ENCODE data around the gene N4BP2L1. TPM values are rescaled to one million over a fixed set of nuclear protein-coding genes. Genes with fewer than 3 reads are reported as not detected.

N4BP2L1 gene
- total and polyA plus RNA-seq, 2 of the 8 experiments (the other 6 are each of a cell fraction or from before 2014, with no cell fraction given), result 1.3 to 3.1 TPM

DNA sequence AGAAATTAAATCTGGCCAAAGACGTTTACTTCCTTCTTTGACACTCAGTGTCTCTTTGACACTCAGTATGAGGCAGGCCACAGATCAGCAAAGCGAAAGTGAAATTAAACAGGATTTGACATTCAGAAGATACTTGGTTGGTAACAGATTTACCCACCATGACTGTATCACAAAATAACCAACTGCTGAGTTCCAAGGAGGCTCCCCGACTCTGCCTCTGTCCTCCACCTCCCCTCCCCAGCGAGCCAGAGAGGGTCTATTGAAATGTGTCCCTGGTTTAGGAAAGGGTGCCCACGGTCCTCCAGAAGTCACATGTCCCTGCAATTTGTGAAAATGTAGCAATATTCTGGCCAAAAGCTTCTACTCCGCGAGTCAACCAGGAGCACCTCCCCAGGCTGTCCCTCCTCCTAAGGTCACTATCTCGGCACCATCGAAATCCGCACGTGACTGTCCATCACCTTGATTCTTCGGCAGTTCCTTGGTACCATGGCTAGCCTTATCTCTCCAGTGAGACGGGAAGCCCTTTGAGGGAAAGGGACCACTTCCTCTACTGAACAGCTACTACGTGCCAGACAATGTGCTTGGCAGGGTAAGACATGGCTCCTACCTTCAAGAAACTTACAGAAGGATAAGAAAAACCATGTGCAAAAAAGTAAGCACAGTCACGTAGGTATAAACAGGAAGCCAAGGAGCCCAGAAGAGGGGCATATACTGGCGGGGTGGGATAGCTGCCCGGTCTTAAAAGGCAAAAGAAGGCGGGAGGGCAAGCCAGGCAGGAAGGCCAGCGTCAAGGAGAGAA lies 1.5 kb downstream of the N4BP2L1 start:
- no peak for DNase-seq (ENCODE audit: low read depth in 1 of 2, low spot score in 2 of 2)
- TF ChIP-seq YY1 (IDR thresholded peaks at IDR 0.05; ENCODE audit: low read depth, low read length) (no peak), RFX5 (IDR thresholded peaks at IDR 0.05; ENCODE audit: borderline replicate concordance, low read depth, low read length) (no peak), RAD21 (IDR thresholded peaks at IDR 0.05 in 1 of 2, conservative IDR thresholded peaks at IDR 0.05 in 1 of 2; ENCODE audit: low read depth in 2 of 2, low read length in 2 of 2) (no peak), SIX5 (IDR thresholded peaks at IDR 0.05; ENCODE audit: low read depth, low read length) (no peak), TAF1 (IDR thresholded peaks at IDR 0.05; ENCODE audit: low read depth, low read length) (no peak), CHD2 (IDR thresholded peaks at IDR 0.05; ENCODE audit: low read length) (no peak), SUZ12 (IDR thresholded peaks at IDR 0.05; ENCODE audit: low read length) (no peak), RNF2 (IDR thresholded peaks at IDR 0.05; ENCODE audit: borderline replicate concordance, low read depth, low read length, missing control alignments, poor library complexity, severe bottlenecking) (no peak), JUN (IDR thresholded peaks at IDR 0.05; ENCODE audit: low read depth, low read length) (no peak), GTF2F1 (IDR thresholded peaks at IDR 0.05; ENCODE audit: borderline replicate concordance, low read depth, low read length) (no peak)

More for the DNA sequence above, 1.5 kb downstream of the N4BP2L1 start:
- H3K9ac ChIP-seq (replicated peaks in 1 of 4; ENCODE audit: extremely low read depth in 1 of 4, low read depth in 3 of 4, low read length in 3 of 4), result peak overlapping the region in 1 of 4 experiments; percentile 61; a peak in 3 of 7 replicates
- no peak overlapping the region for H2AK5ac ChIP-seq (ENCODE audit: low read depth, low read length)
- peaks cover 5% of the 10 kb centered on the region; the same call in 1 of the 2 replicates for H3K23me2 ChIP-seq (ENCODE audit: low read depth, low read length)
- no peaks in the 10 kb centered on the region for H3K9me3 ChIP-seq (ENCODE audit: insufficient read depth in 2 of 2, low read depth in 1 of 2, low read length in 1 of 2)
- CTCF ChIA-PET (ENCODE audit: partially characterized antibody), result interaction anchor here (0.8 kb wide), 1 partner anchor 145 kb away, joined by 3 read pairs; no protein-coding TSS in a partner anchor
- peak overlapping the region; percentile 77 to 94 for H3K4me2 ChIP-seq (ENCODE audit: insufficient read depth in 1 of 2, low read depth in 2 of 2, low read length in 2 of 2)
- POLR2A ChIA-PET (ENCODE audit: partially characterized antibody), result interaction anchor here (0.9 to 1.9 kb wide), 3 partner anchors 8 to 112 kb away, joined by 3 to 5 read pairs (median 3); partner anchors contain the start of gene N4BP2L2
- no peak overlapping the region for H2BK20ac ChIP-seq (ENCODE audit: low read length)
- FAIRE-seq, result no peak
- H3K14ac ChIP-seq (ENCODE audit: insufficient read length), result no peak overlapping the region
- H4K8ac ChIP-seq (ENCODE audit: extremely low read depth, insufficient read depth, low read length), result peak overlapping the region; percentile 81; the same call in 1 of the 2 replicates
- no peaks in the 10 kb centered on the region for H3K36me3 ChIP-seq (ENCODE audit: control insufficient read depth in 2 of 4, insufficient read depth in 4 of 4, low read length in 3 of 4)
- H3K79me2 ChIP-seq (ENCODE audit: control insufficient read depth in 1 of 2, insufficient read depth in 2 of 2, low read length in 2 of 2), result no peaks in the 10 kb centered on the region
- H3K56ac ChIP-seq (replicated peaks; ENCODE audit: insufficient read length, low read depth, low read length), result no peak overlapping the region
- H2BK12ac ChIP-seq (ENCODE audit: low read depth, low read length), result 0 out of 2 replicates have a peak overlapping the region, but pooled peaks have one; percentile 52
- H3K4me3 ChIP-seq (ENCODE audit: extremely low read depth in 1 of 4, insufficient read depth in 2 of 4, low read depth in 3 of 4, low read length in 4 of 4), result peak overlapping the region; percentile 61 to 84 (median 83)
- H3K23ac ChIP-seq (ENCODE audit: insufficient read length), result no peak overlapping the region
- no peaks in the 10 kb centered on the region; the same call in 1 of the 2 replicates for H3K79me1 ChIP-seq (ENCODE audit: low read depth, low read length)
- H3K27ac ChIP-seq (ENCODE audit: low read depth, low read length), result no peak overlapping the region
- H2BK120ac ChIP-seq (replicated peaks; ENCODE audit: low read depth, low read length), result no peak overlapping the region
- H4K5ac ChIP-seq (ENCODE audit: insufficient read length, low read depth, low read length), result no peak overlapping the region
- no peak overlapping the region for H3K4ac ChIP-seq (replicated peaks; ENCODE audit: insufficient read length, low read depth, low read length)
- 65% methylated on average over 19 of the region's 19 CpGs; no CpG with 5 or more reads in 1 of the 2 experiments for WGBS, 2 experiments (ENCODE audit: extremely low coverage in 1 of 2, insufficient coverage in 1 of 2, insufficient read length in 1 of 2, insufficient replicate concordance in 2 of 2, low coverage in 1 of 2, low lambda C conversion rate in 2 of 2, missing lambda C conversion rate in 1 of 2)
- peak overlapping the region; percentile 89; the same call in 1 of the 2 replicates for H2AFZ ChIP-seq (ENCODE audit: low read length)
- H3K27me3 ChIP-seq (replicated peaks in 1 of 4; ENCODE audit: control insufficient read depth in 3 of 4, extremely low read depth in 1 of 4, insufficient read depth in 3 of 4, low read length in 3 of 4), result peaks cover 0 to 10% (median 6%) of the 10 kb centered on the region in 4 experiments; a peak in 5 of 7 replicates
- peak overlapping the region; percentile 57; the same call in 1 of the 2 replicates for H3K18ac ChIP-seq (ENCODE audit: extremely low read depth, low read length)
- H2BK5ac ChIP-seq (ENCODE audit: low read depth, low read length), result no peak overlapping the region
- H4K20me1 ChIP-seq (replicated peaks in 1 of 2; ENCODE audit: control insufficient read depth in 1 of 2, insufficient read depth in 2 of 2, low read length in 2 of 2), result peaks cover 0 to 2% of the 10 kb centered on the region in 2 experiments
- H3K4me1 ChIP-seq (replicated peaks in 1 of 4; ENCODE audit: control insufficient read depth in 3 of 4, insufficient read depth in 4 of 4, low read length in 3 of 4), result peaks cover 4% of the 10 kb centered on the region in 4 experiments; a peak in 6 of 7 replicates
- no peak overlapping the region for H4K91ac ChIP-seq (replicated peaks; ENCODE audit: insufficient read length, low read length)
- 0 out of 2 replicates have a peak overlapping the region, but pooled peaks have one; percentile 63 for H2BK15ac ChIP-seq (ENCODE audit: low read length)

All from H1 (cell line).